Spinal cord (tissue), 10 donors: ENCODE data around the gene SLAMF8. TPM values are rescaled to one million over a fixed set of nuclear protein-coding genes. Genes with fewer than 3 reads are reported as not detected.
A peak's percentile ranks its signal among the peaks of the same experiment; 100 is the strongest.

ENCODE experiments used
- DNase-seq, 6 donors: peaks; one replicate each; pipeline versions ENCODE4 v3.0.0 to v3.0.0-alpha.2; 2013 to 2015; ENCODE audit warnings: low spot score in 6 of 6, low read depth in 4 of 6
- H3K27ac ChIP-seq: one replicate; pipeline ENCODE4 v1.5.1; 2013; ENCODE audit warnings: low read depth, low read length, control low read depth
- H3K27me3 ChIP-seq: one replicate; pipeline ENCODE4 v1.6.1; 2013; ENCODE audit warnings: low read length; ENCODE audit not compliant: control insufficient read depth, insufficient read depth
- H3K36me3 ChIP-seq: one replicate; pipeline ENCODE4 v1.6.1; 2013; ENCODE audit warnings: low read length; ENCODE audit not compliant: control insufficient read depth, insufficient read depth
- H3K4me1 ChIP-seq: one replicate; pipeline ENCODE4 v1.6.1; 2013; ENCODE audit warnings: low read length; ENCODE audit not compliant: control insufficient read depth, insufficient read depth
- H3K4me3 ChIP-seq: one replicate; pipeline ENCODE4 v1.5.1; 2013; ENCODE audit warnings: low read depth, low read length, control low read depth
- H3K9me3 ChIP-seq: one replicate; pipeline ENCODE4 v1.6.1; 2013; ENCODE audit warnings: low read length; ENCODE audit not compliant: control insufficient read depth, insufficient read depth
- WGBS: methylation state at CpG from one replicate; pipeline ENCODE4 v1.1.5; 2013; ENCODE audit warnings: missing lambda C conversion rate; ENCODE audit not compliant: insufficient coverage; 5-methylcytosine and 5-hydroxymethylcytosine counted together
- polyA plus RNA-seq, 2 donors: library from polyadenylated mRNA; unstranded; fragments of 120-200 nt; gene quantifications; one replicate each; pipeline ENCODE4 v1.2.1, GENCODE V29; 2013; ENCODE audit not compliant: insufficient read length in 2 of 2
- total RNA-seq, 2 donors: library from RNA; depleted of rRNA in 1 of 2; stranded (reverse); fragments of 120-200 nt in 1 of 2; fragments of >200 nt in 1 of 2; gene quantifications; one replicate each; pipeline versions ENCODE4 v1.2.3 to v1.2.4, GENCODE V29; 2013 to 2014
- donor health status: healthy.

Gene SLAMF8
- total and polyA plus RNA-seq, 4 donors = 0.17 to 0.40 TPM; not detected in 2

- whole genome bisulfite sequencing = 89% methylated on average over 2 of the region's 2 CpGs
- no peak for DNase-seq
Observed at GRCh38 chr1:159841749-159842148, 15.1 kb downstream of the SLAMF8 start.

GRCh38 chr1:159843459-159843858 is 16.8 kb downstream of the SLAMF8 start:
- DNase-seq = no peak
- Histone ChIP-seq H3K36me3 (peaks cover 5% of the 10 kb centered on the region), H3K27ac (no peak overlapping the region), H3K9me3 (no peaks in the 10 kb centered on the region), H3K4me3 (no peak overlapping the region), H3K27me3 (peaks cover 3% of the 10 kb centered on the region), H3K4me1 (no peaks in the 10 kb centered on the region)
- 88% methylated on average over 4 of the region's 4 CpGs for WGBS

More at GRCh38 chr1:159841749-159842148, 15.1 kb downstream of the SLAMF8 start:
- no peaks in the 10 kb centered on the region for H3K27me3 ChIP-seq
- H3K4me1 ChIP-seq = no peaks in the 10 kb centered on the region
- no peak overlapping the region for H3K4me3 ChIP-seq
- H3K9me3 ChIP-seq = no peaks in the 10 kb centered on the region
- no peak overlapping the region for H3K27ac ChIP-seq
- H3K36me3 ChIP-seq = peaks cover 5% of the 10 kb centered on the region

GRCh38 chr1:159845751-159846629 is 19.3 kb downstream of the SLAMF8 start:
- 81% methylated on average over 10 of the region's 13 CpGs for WGBS

GRCh38 chr1:159847231-159847630 is 20.6 kb downstream of the SLAMF8 start:
- WGBS = 55% methylated on average over 3 of the region's 4 CpGs

More at GRCh38 chr1:159845751-159846629, 19.3 kb downstream of the SLAMF8 start:
- no peak overlapping the region for H3K27ac ChIP-seq
- no peaks in the 10 kb centered on the region for H3K36me3 ChIP-seq
- H3K4me1 ChIP-seq = no peaks in the 10 kb centered on the region
- H3K4me3 ChIP-seq = no peak overlapping the region
- peaks cover 3% of the 10 kb centered on the region for H3K27me3 ChIP-seq
- H3K9me3 ChIP-seq = no peaks in the 10 kb centered on the region
- DNase-seq = no peak

GRCh38 chr1:159848326-159848725 is 21.7 kb downstream of the SLAMF8 start:
- DNase-seq = no peak
- no peak overlapping the region for H3K27ac ChIP-seq
- no peaks in the 10 kb centered on the region for H3K36me3 ChIP-seq
- WGBS = 17% methylated on average over 2 of the region's 3 CpGs
- H3K9me3 ChIP-seq = no peaks in the 10 kb centered on the region
- peaks cover 3% of the 10 kb centered on the region for H3K27me3 ChIP-seq
- H3K4me1 ChIP-seq = no peaks in the 10 kb centered on the region
- H3K4me3 ChIP-seq = no peak overlapping the region

More at GRCh38 chr1:159847231-159847630, 20.6 kb downstream of the SLAMF8 start:
- no peak overlapping the region for H3K27ac ChIP-seq
- no peaks in the 10 kb centered on the region for H3K9me3 ChIP-seq
- DNase-seq = no peak
- peaks cover 3% of the 10 kb centered on the region for H3K27me3 ChIP-seq
- H3K4me1 ChIP-seq = no peaks in the 10 kb centered on the region
- H3K4me3 ChIP-seq = no peak overlapping the region
- H3K36me3 ChIP-seq = no peaks in the 10 kb centered on the region

GRCh38 chr1:159849626-159850366 is 23.1 kb downstream of the SLAMF8 start:
- Histone ChIP-seq H3K4me1 (peaks cover 5% of the 10 kb centered on the region), H3K4me3 (no peak overlapping the region), H3K27me3 (peaks cover 3% of the 10 kb centered on the region), H3K27ac (no peak overlapping the region), H3K36me3 (no peaks in the 10 kb centered on the region), H3K9me3 (no peaks in the 10 kb centered on the region)
- 73% methylated on average over 2 of the region's 2 CpGs for WGBS
- DNase-seq = no peak

GRCh38 chr1:159851407-159851806 is 24.7 kb downstream of the SLAMF8 start:
- peaks cover 3% of the 10 kb centered on the region for H3K27me3 ChIP-seq

GRCh38 chr1:159853417-159854115 is 26.9 kb downstream of the SLAMF8 start:
- Histone ChIP-seq H3K27me3 (no peaks in the 10 kb centered on the region), H3K9me3 (no peaks in the 10 kb centered on the region), H3K27ac (no peak overlapping the region), H3K36me3 (no peaks in the 10 kb centered on the region), H3K4me3 (peak overlapping the region; percentile 53), H3K4me1 (peaks cover 11% of the 10 kb centered on the region)
- no peak for DNase-seq
- 4% methylated on average over 3 of the region's 6 CpGs for WGBS

More at GRCh38 chr1:159851407-159851806, 24.7 kb downstream of the SLAMF8 start:
- Histone ChIP-seq H3K36me3 (no peaks in the 10 kb centered on the region), H3K4me1 (peaks cover 11% of the 10 kb centered on the region), H3K4me3 (no peak overlapping the region), H3K9me3 (no peaks in the 10 kb centered on the region), H3K27ac (no peak overlapping the region)
- DNase-seq = no peak
- WGBS = no CpG with 5 or more reads among the region's 1 CpG

GRCh38 chr1:159854116-159854692 is 27.5 kb downstream of the SLAMF8 start:
- WGBS = 2% methylated on average over 27 of the region's 31 CpGs
- peaks cover 11% of the 10 kb centered on the region for H3K4me1 ChIP-seq
- no peaks in the 10 kb centered on the region for H3K36me3 ChIP-seq
- no peaks in the 10 kb centered on the region for H3K9me3 ChIP-seq
- H3K27me3 ChIP-seq = no peaks in the 10 kb centered on the region
- peak in 4 of 6 donors; percentile 19 to 78 (median 48) for DNase-seq
- peak overlapping the region; percentile 58 for H3K27ac ChIP-seq
- H3K4me3 ChIP-seq = peak overlapping the region; percentile 53
